Panc1 (cell line): Measurements from ENCODE around the gene C12orf75. TPM values are rescaled to one million over a fixed set of nuclear protein-coding genes. Genes with fewer than 3 reads are reported as not detected.

Experiments
- ATAC-seq: fragments of 200-7000 bp; cut with Tn5 transposase; 2 replicates; pipeline ENCODE4 v1.9.1; 2020; ENCODE audit warnings: mild to moderate bottlenecking, moderate library complexity
- BruUV-seq: library from RNA; stranded (reverse); fragments of 400-500 nt; replicated peaks from 2 replicates; lab custom pipeline; 2021; lab: Mats Ljungman, UMichigan
- CTCF ChIA-PET: fragments of 300-600 bp; sonication (Branson Sonifier 250); formaldehyde crosslinking; loops from one replicate; lab custom pipeline; 2022; ENCODE audit warnings: antibody characterized with exemption; lab: Charles Lee
- POLR2A ChIA-PET: fragments of 300-600 bp; sonication (Branson Sonifier 250); formaldehyde crosslinking; loops from one replicate; lab custom pipeline; 2022; ENCODE audit warnings: antibody characterized with exemption; lab: Charles Lee
- DNase-seq: peaks from one replicate; pipeline ENCODE4 v3.0.0-alpha.2; 2010; ENCODE audit warnings: low read depth, low spot score
- H3K27ac ChIP-seq: 2 replicates; pipeline ENCODE4 v1.5.1; 2011; ENCODE audit warnings: mild to moderate bottlenecking, low read length, inconsistent platforms
- H3K27me3 ChIP-seq: fragments of 200-500 bp; sonication (Bioruptor generic); 2 replicates; pipeline ENCODE4 v1.6.0; 2014; ENCODE audit warnings: low read length, inconsistent platforms; ENCODE audit not compliant: control insufficient read depth, insufficient read depth
- H3K36me3 ChIP-seq: fragments of 200-500 bp; sonication (Bioruptor generic); 2 replicates; pipeline ENCODE4 v1.5.1; 2014; ENCODE audit warnings: inconsistent platforms, mild to moderate bottlenecking, low read length, moderate library complexity; ENCODE audit not compliant: control insufficient read depth, insufficient read depth
- H3K4me1 ChIP-seq: 2 replicates; pipeline ENCODE4 v1.5.1; 2011; ENCODE audit warnings: inconsistent platforms, mild to moderate bottlenecking, low read length, moderate library complexity; ENCODE audit not compliant: control insufficient read depth, insufficient read depth
- H3K4me3 ChIP-seq, 2 experiments: 2 replicates each; pipeline ENCODE4 v1.5.1; 2011 to 2012; ENCODE audit warnings: low read depth in 2 of 2, low read length in 2 of 2, mild to moderate bottlenecking in 2 of 2, inconsistent platforms in 1 of 2, moderate library complexity in 1 of 2
- H3K9me3 ChIP-seq: fragments of 200-500 bp; sonication (Bioruptor generic); 2 replicates; pipeline ENCODE4 v1.5.1; 2014; ENCODE audit warnings: low read depth, mild to moderate bottlenecking, inconsistent platforms, low read length, moderate library complexity; ENCODE audit not compliant: control insufficient read depth, insufficient read depth
- CTCF ChIP-seq: fragments of 450-650 bp; IDR thresholded peaks from 2 replicates; pipeline ENCODE4 v1.5.1; 2017; ENCODE audit warnings: mild to moderate bottlenecking
- POLR2AphosphoS5 ChIP-seq: IDR thresholded peaks from 2 replicates; pipeline ENCODE4 v1.6.1; 2012; ENCODE audit warnings: mild to moderate bottlenecking, low read depth, low read length, moderate library complexity
- REST ChIP-seq, 2 experiments: IDR thresholded peaks; 2 replicates each; pipeline ENCODE4 v1.6.1; 2011 to 2012; ENCODE audit warnings: low read depth in 2 of 2, control low read depth in 1 of 2, low read length in 1 of 2, mild to moderate bottlenecking in 1 of 2, moderate library complexity in 1 of 2; ENCODE audit not compliant: insufficient read depth in 1 of 2
- SIN3A ChIP-seq: IDR thresholded peaks from 2 replicates; pipeline ENCODE4 v1.6.1; 2012; ENCODE audit warnings: low read depth, mild to moderate bottlenecking, low read length, moderate library complexity, borderline replicate concordance; ENCODE audit not compliant: insufficient read depth
- TCF7L2 ChIP-seq: IDR thresholded peaks from 2 replicates; pipeline ENCODE4 v1.6.1; 2011; ENCODE audit warnings: mild to moderate bottlenecking, low read depth, low read length, inconsistent platforms
- in situ Hi-C: cut with HindIII; loops from 2 replicates; pipeline ENCODE4 v1.10.0; 2016; ENCODE audit warnings: low sequenced_read_pairs, low pct_unique_long_range_greater_than_20kb
- intact Hi-C: fragments of 100-400 bp; cut with micrococcal nuclease; formaldehyde crosslinking; loops from one replicate; pipeline ENCODE4 v1.10.0; 2022; ENCODE audit not compliant: unreplicated experiment
- total RNA-seq: library from RNA; stranded (reverse); gene quantifications from one replicate; pipeline ENCODE4 v1.2.1, GENCODE V29; 2021; ENCODE audit not compliant: unreplicated experiment

The C12orf75 gene
- total RNA-seq, 1 experiment from 2014 or later = 132 TPM

GRCh38 chr12:105355752-105356151 is 25.3 kb downstream of the C12orf75 start:
- TF ChIP-seq TCF7L2 = no peak
- no peak for TF ChIP-seq REST (IDR thresholded peaks at IDR 0.05; ENCODE audit: insufficient read depth in 1 of 2, low read depth in 2 of 2, low read length in 1 of 2)
- no peak for TF ChIP-seq SIN3A
- no peak for TF ChIP-seq POLR2AphosphoS5
- no peak for TF ChIP-seq CTCF
- Histone ChIP-seq H3K4me1 (peaks cover 12% of the 10 kb centered on the region), H3K27ac (no peak overlapping the region), H3K4me3 (no peak overlapping the region), H3K9me3 (no peaks in the 10 kb centered on the region), H3K36me3 (no peaks in the 10 kb centered on the region), H3K27me3 (no peaks in the 10 kb centered on the region)
- DNase-seq = no peak
- in situ Hi-C loops (no loop called here), intact Hi-C loops (loop anchor here (10.0 kb wide), 1 partner anchor 221 kb away; no protein-coding TSS in a partner anchor)
- no TSS peak for BruUV-seq
- POLR2A ChIA-PET = no interaction called here
- ATAC-seq = no peak
- CTCF ChIA-PET = no interaction called here

GRCh38 chr12:105357162-105357691 is 26.7 kb downstream of the C12orf75 start:
- BruUV-seq = no TSS peak
- Histone ChIP-seq H3K27ac (peak overlapping the region; percentile 24; the same call in 1 of the 2 replicates), H3K27me3 (no peaks in the 10 kb centered on the region), H3K4me1 (peaks cover 12% of the 10 kb centered on the region), H3K4me3 (no peak overlapping the region), H3K9me3 (no peaks in the 10 kb centered on the region), H3K36me3 (no peaks in the 10 kb centered on the region)
- no peak for ATAC-seq
- POLR2A ChIA-PET = no interaction called here
- intact Hi-C loops = loop anchor here (10.0 kb wide), 1 partner anchor 222 kb away; no protein-coding TSS in a partner anchor
- DNase-seq = no peak
- in situ Hi-C loops = no loop called here
- no peak for TF ChIP-seq TCF7L2
- TF ChIP-seq CTCF = no peak
- TF ChIP-seq SIN3A = no peak
- TF ChIP-seq REST (IDR thresholded peaks at IDR 0.05; ENCODE audit: insufficient read depth in 1 of 2, low read depth in 2 of 2, low read length in 1 of 2) = no peak
- no peak for TF ChIP-seq POLR2AphosphoS5
- CTCF ChIA-PET = no interaction called here
